SK-N-SH (cell line): ENCODE measurements around the gene ACTN4. TPM values are rescaled to one million over a fixed set of nuclear protein-coding genes. Genes with fewer than 3 reads are reported as not detected.
A peak's percentile ranks its signal among the peaks of the same experiment; 100 is the strongest.

Experiments
- CTCF ChIA-PET: fragments of 300-600, 350-600 bp; formaldehyde crosslinking; extraction: SDS; loops from one replicate; lab custom pipeline; 2021; lab: Yijun Ruan, JAX
- POLR2A ChIA-PET: fragments of 350-600 bp; sonication (Branson Sonifier 250); formaldehyde crosslinking; extraction: SDS; loops from one replicate; lab custom pipeline; 2020; ENCODE audit warnings: antibody characterized with exemption, inconsistent platforms; lab: Yijun Ruan, JAX
- DNase-seq: peaks from one replicate; pipeline ENCODE4 v3.0.0; 2012
- H2AFZ ChIP-seq: fragments of 200-600 bp; sonication (generic); 2 replicates; pipeline ENCODE4 v1.8.1; 2016; ENCODE audit warnings: antibody characterized with exemption, mild to moderate bottlenecking, low read depth
- H3F3A ChIP-seq: fragments of 200-600 bp; sonication (generic); replicated peaks from 2 replicates; pipeline ENCODE3; 2016; ENCODE audit warnings: antibody characterized with exemption, mild to moderate bottlenecking; ENCODE audit not compliant: insufficient read depth
- H3K27ac ChIP-seq, 2 experiments: fragments of 200-500 bp in 1 of 2; fragments of 200-600 bp in 1 of 2; sonication (Bioruptor generic) in 1 of 2; sonication (generic), shearing (Covaris generic) in 1 of 2; 2 replicates each; pipeline versions ENCODE4 v1.5.1 to v1.6.1; 2014 to 2016; ENCODE audit warnings: low read depth in 2 of 2, inconsistent platforms in 1 of 2, low read length in 1 of 2, mild to moderate bottlenecking in 1 of 2, mixed read lengths in 1 of 2
- H3K27me3 ChIP-seq: fragments of 200-600 bp; sonication (generic), shearing (Covaris generic); 2 replicates; pipeline ENCODE4 v1.6.1; 2016; ENCODE audit warnings: mixed run types; ENCODE audit not compliant: insufficient read depth
- H3K36me3 ChIP-seq, 2 experiments: fragments of 200-500 bp in 1 of 2; fragments of 200-600 bp in 1 of 2; sonication (Bioruptor generic) in 1 of 2; sonication (generic) in 1 of 2; replicated peaks in 1 of 2; 2 replicates each; pipeline versions ENCODE3 to v1.5.1; 2014 to 2016; ENCODE audit warnings: low read length in 1 of 2, mild to moderate bottlenecking in 1 of 2; ENCODE audit not compliant: insufficient read depth in 2 of 2, control insufficient read depth in 1 of 2
- H3K4me1 ChIP-seq, 2 experiments: fragments of 200-500 bp in 1 of 2; fragments of 200-600 bp in 1 of 2; sonication (Bioruptor generic) in 1 of 2; sonication (generic), shearing (Covaris generic) in 1 of 2; 2 replicates each; pipeline versions ENCODE4 v1.5.1 to v1.6.1; 2014 to 2016; ENCODE audit warnings: low read depth in 1 of 2, low read length in 1 of 2, mixed run types in 1 of 2; ENCODE audit not compliant: insufficient read depth in 2 of 2, control insufficient read depth in 1 of 2
- H3K4me2 ChIP-seq: fragments of 200-600 bp; sonication (generic), shearing (Covaris generic); 2 replicates; pipeline ENCODE4 v1.6.1; 2017; ENCODE audit warnings: mixed run types
- H3K4me3 ChIP-seq, 2 experiments: fragments of 200-500 bp in 1 of 2; fragments of 200-600 bp in 1 of 2; sonication (Bioruptor generic) in 1 of 2; sonication (generic), shearing (Covaris generic) in 1 of 2; 2 replicates each; pipeline versions ENCODE4 v1.5.1 to v1.8.1; 2014 to 2016; ENCODE audit warnings: low read depth in 2 of 2, inconsistent platforms in 1 of 2, low read length in 1 of 2, mild to moderate bottlenecking in 1 of 2, mixed read lengths in 1 of 2, moderate library complexity in 1 of 2
- H3K79me2 ChIP-seq: fragments of 200-600 bp; sonication (generic); 2 replicates; pipeline ENCODE4 v1.8.1; 2017; ENCODE audit warnings: mild to moderate bottlenecking; ENCODE audit not compliant: insufficient read depth
- H3K9ac ChIP-seq: fragments of 200-600 bp; sonication (generic); 2 replicates; pipeline ENCODE4 v1.6.1; 2017; ENCODE audit warnings: mixed run types
- H3K9me2 ChIP-seq: fragments of 200-600 bp; sonication (generic); 2 replicates; pipeline ENCODE4 v1.6.1; 2017; ENCODE audit warnings: mixed run types
- H3K9me3 ChIP-seq: fragments of 200-600 bp; sonication (generic); 2 replicates; pipeline ENCODE4 v1.6.1; 2017; ENCODE audit warnings: mixed run types, mild to moderate bottlenecking, moderate library complexity
- H4K20me1 ChIP-seq: fragments of 200-600 bp; sonication (generic); 2 replicates; pipeline ENCODE4 v1.6.1; 2017; ENCODE audit warnings: mild to moderate bottlenecking, mixed run types; ENCODE audit not compliant: insufficient read depth
- CHD2 ChIP-seq: fragments of 150-350 bp; IDR thresholded peaks from 2 replicates; pipeline ENCODE4 v1.6.1; 2018; ENCODE audit warnings: low read length; ENCODE audit not compliant: partially characterized antibody
- EP300 ChIP-seq, 2 experiments: IDR thresholded peaks; 2 replicates each; pipeline versions ENCODE4 v1.4.0 to v1.6.1; 2012; ENCODE audit warnings: borderline replicate concordance in 1 of 2, low read depth in 1 of 2, low read length in 1 of 2
- EZH2phosphoT487 ChIP-seq: fragments of 200-600 bp; sonication (generic); IDR thresholded peaks from 2 replicates; pipeline ENCODE4 v1.6.1; 2017; ENCODE audit warnings: low read depth, mixed run types, mild to moderate bottlenecking, antibody characterized with exemption, moderate library complexity, borderline replicate concordance
- FOSL2 ChIP-seq: IDR thresholded peaks from 2 replicates; pipeline ENCODE4 v1.4.0; 2012; ENCODE audit warnings: low read depth, mild to moderate bottlenecking, moderate library complexity, borderline replicate concordance
- FOXJ3 ChIP-seq: sonication (generic); formaldehyde crosslinking; IDR thresholded peaks from 2 replicates; pipeline ENCODE4 v1.5.1; 2020; ENCODE audit warnings: mild to moderate bottlenecking, missing genetic modification reagents
- GATA2 ChIP-seq: sonication (generic); formaldehyde crosslinking; IDR thresholded peaks from 2 replicates; pipeline ENCODE4 v1.5.0; 2020; ENCODE audit warnings: mild to moderate bottlenecking, missing genetic modification reagents
- IRF3 ChIP-seq: fragments of 150-350 bp; IDR thresholded peaks from 2 replicates; pipeline ENCODE4 v1.6.1; 2016; ENCODE audit warnings: mild to moderate bottlenecking, low read depth, low read length
- JUND ChIP-seq: IDR thresholded peaks from 2 replicates; pipeline ENCODE4 v1.4.0; 2012
- MAX ChIP-seq: IDR thresholded peaks from 2 replicates; pipeline ENCODE4 v1.4.0; 2012; ENCODE audit warnings: low read depth
- MEF2A ChIP-seq: IDR thresholded peaks from 2 replicates; pipeline ENCODE4 v1.4.0; 2012; ENCODE audit warnings: low read depth, borderline replicate concordance
- MXI1 ChIP-seq: IDR thresholded peaks from 2 replicates; pipeline ENCODE4 v1.6.1; 2012; ENCODE audit warnings: mild to moderate bottlenecking, low read depth, low read length, improper control_type of control experiment
- NFIC ChIP-seq: IDR thresholded peaks from 2 replicates; pipeline ENCODE4 v1.4.0; 2012; ENCODE audit warnings: borderline replicate concordance
- PBX3 ChIP-seq: IDR thresholded peaks from 2 replicates; pipeline ENCODE4; 2012
- POLR2AphosphoS5 ChIP-seq: IDR thresholded peaks from 2 replicates; pipeline ENCODE4 v1.6.1; 2012; ENCODE audit warnings: low read depth, low read length
- RCOR1 ChIP-seq: fragments of 150-350 bp; IDR thresholded peaks from 2 replicates; pipeline ENCODE4 v1.6.1; 2017; ENCODE audit warnings: antibody characterized with exemption, low read length
- RXRA ChIP-seq: IDR thresholded peaks from 2 replicates; pipeline ENCODE4 v1.4.0; 2012; ENCODE audit warnings: low read depth, mild to moderate bottlenecking, borderline replicate concordance
- SIN3A ChIP-seq: IDR thresholded peaks from 2 replicates; pipeline ENCODE4 v1.6.1; 2012; ENCODE audit warnings: low read depth, mild to moderate bottlenecking, low read length, moderate library complexity, borderline replicate concordance
- TAF1 ChIP-seq: IDR thresholded peaks from 2 replicates; pipeline ENCODE4 v1.6.1; 2012; ENCODE audit warnings: low read depth, mild to moderate bottlenecking, low read length, moderate library complexity, borderline replicate concordance
- USF2 ChIP-seq: fragments of 150-350 bp; IDR thresholded peaks from 2 replicates; pipeline ENCODE4 v1.6.1; 2017; ENCODE audit warnings: antibody characterized with exemption, low read length, low read depth, borderline replicate concordance
- YY1 ChIP-seq: IDR thresholded peaks from 2 replicates; pipeline ENCODE4 v1.4.0; 2012; ENCODE audit warnings: low read depth, mild to moderate bottlenecking
- WGBS: methylation state at CpG from one replicate; pipeline ENCODE4 v1.1.6; 2017; ENCODE audit warnings: low lambda C conversion rate; 5-methylcytosine and 5-hydroxymethylcytosine counted together
- polyA plus RNA-seq, 3 experiments: library from polyadenylated mRNA; depleted of rRNA; stranded (reverse); fragments of >200 nt; gene quantifications; 2 replicates each; pipeline ENCODE4 v1.2.3, GENCODE V29; 2012

The ACTN4 gene
- polyA plus RNA-seq, 1 of the 3 experiments (the other 2 are of a cell fraction) = 598 TPM

GRCh38 chr19:38733493-38734175 lies 86.2 kb downstream of the ACTN4 start:
- Histone ChIP-seq H4K20me1 (peaks cover 10% of the 10 kb centered on the region; the same call in 1 of the 2 replicates), H3K9me3 (no peaks in the 10 kb centered on the region), H3K9ac (no peak overlapping the region), H3F3A (peaks cover 53% of the 10 kb centered on the region), H3K36me3 (peaks cover 21 to 28% of the 10 kb centered on the region in 2 experiments), H3K79me2 (no peaks in the 10 kb centered on the region), H3K4me2 (no peak overlapping the region), H3K9me2 (no peaks in the 10 kb centered on the region), H2AFZ (no peak overlapping the region), H3K4me3 (no peak overlapping the region), H3K27ac (peak overlapping the region in 1 of 2 experiments; percentile 48; a peak in 2 of 4 replicates), H3K4me1 (peaks cover 7 to 12% of the 10 kb centered on the region in 2 experiments; a peak in 3 of 4 replicates)
- POLR2A ChIA-PET = interaction anchor here (0.8 to 1.1 kb wide), 2 partner anchors 188 to 207 kb away, joined by 3 read pairs; no protein-coding TSS in a partner anchor
- no peak for DNase-seq
- 70% methylated on average over 5 of the region's 6 CpGs for WGBS
- CTCF ChIA-PET = interaction anchor here (1.0 to 2.7 kb wide), 6 partner anchors 8 to 331 kb away, joined by 3 to 16 read pairs (median 4); partner anchors contain the start of genes FAM98C, MRPS12 and SARS2
- TF ChIP-seq FOSL2 = peak; percentile 18; the same call in 1 of the 2 replicates
- TF ChIP-seq RXRA = no peak
- peak; percentile 38 for TF ChIP-seq POLR2AphosphoS5
- TF ChIP-seq, all 33 proteins: peak for 2
- H3K27me3 ChIP-seq = no peaks in the 10 kb centered on the region

- Histone ChIP-seq H4K20me1 (peaks cover 10% of the 10 kb centered on the region; the same call in 1 of the 2 replicates), H2AFZ (no peak overlapping the region), H3K9me2 (no peaks in the 10 kb centered on the region), H3K4me1 (peaks cover 7 to 12% of the 10 kb centered on the region in 2 experiments; a peak in 3 of 4 replicates), H3F3A (peaks cover 53% of the 10 kb centered on the region), H3K4me2 (no peak overlapping the region), H3K27ac (peak overlapping the region in 1 of 2 experiments; percentile 48; a peak in 3 of 4 replicates), H3K79me2 (no peaks in the 10 kb centered on the region), H3K9ac (no peak overlapping the region), H3K36me3 (peaks cover 21 to 23% of the 10 kb centered on the region in 2 experiments), H3K27me3 (no peaks in the 10 kb centered on the region), H3K4me3 (no peak overlapping the region), H3K9me3 (no peaks in the 10 kb centered on the region)
- ChIA-PET CTCF (interaction anchor here (1.0 to 2.7 kb wide), 4 partner anchors 9 to 331 kb away, joined by 3 to 16 read pairs (median 4); partner anchors contain the start of genes FAM98C, MRPS12 and SARS2), POLR2A (interaction anchor here (1.1 kb wide), 1 partner anchor 206 kb away, joined by 3 read pairs; no protein-coding TSS in a partner anchor)
- WGBS = 62% methylated on average over 4 of the region's 4 CpGs
- TF ChIP-seq TAF1 (no peak), IRF3 (no peak), JUND (no peak), MXI1 (no peak), NFIC (no peak), RCOR1 (no peak), CHD2 (no peak), MAX (no peak), RXRA (no peak), SIN3A (no peak), EP300 (IDR thresholded peaks at IDR 0.05; ENCODE audit: borderline replicate concordance in 1 of 2, low read depth in 1 of 2, low read length in 1 of 2) (no peak), FOSL2 (no peak), PBX3 (no peak), USF2 (no peak), POLR2AphosphoS5 (no peak), MEF2A (no peak), FOXJ3 (CRISPR knock-in tag) (no peak), EZH2phosphoT487 (no peak), YY1 (no peak), GATA2 (no peak)
- DNase-seq = no peak
Observed at GRCh38 chr19:38734176-38734425, 86.7 kb downstream of the ACTN4 start.
